HepG2 (cell line): ENCODE data around the gene ATP6V1D. TPM values are rescaled to one million over a fixed set of nuclear protein-coding genes. Genes with fewer than 3 reads are reported as not detected.

Experiments used
- ATAC-seq: fragments of 200-7000 bp; cut with Tn5 transposase; 3 replicates; pipeline ENCODE4 v1.9.1; 2020; ENCODE audit warnings: mild to moderate bottlenecking, moderate library complexity
- BruUV-seq: library from RNA; stranded (reverse); fragments of 400-500 nt; replicated peaks from 2 replicates; lab custom pipeline; 2021; lab: Mats Ljungman, UMichigan
- CTCF ChIA-PET: fragments of 300-600 bp; formaldehyde crosslinking; extraction: SDS; loops from one replicate; lab custom pipeline; 2021; ENCODE audit warnings: low total read pairs, inconsistent platforms, low intra/inter-chr PET ratio; lab: Yijun Ruan, JAX
- POLR2A ChIA-PET: fragments of 350-600 bp; sonication (Branson Sonifier 250); formaldehyde crosslinking; loops from one replicate; lab custom pipeline; 2020; ENCODE audit warnings: antibody characterized with exemption, inconsistent platforms; lab: Yijun Ruan, JAX
- DNase-seq: peaks from one replicate; pipeline ENCODE4 v3.0.0-alpha.2; 2015; ENCODE audit warnings: low spot score
- FAIRE-seq: peaks from 3 replicates; lab custom pipeline; 2011; peaks lifted over from hg19 to GRCh38; lab: Jason Lieb, UNC
- H2AFZ ChIP-seq: one replicate; pipeline ENCODE4 v1.6.1; 2011; ENCODE audit warnings: low read length, inconsistent platforms
- H3K27ac ChIP-seq: fragments of 300-600 bp; 3 replicates; pipeline ENCODE4 v1.8.0; 2011; ENCODE audit warnings: mixed run types, mild to moderate bottlenecking, mixed read lengths, low read length, inconsistent platforms; ENCODE audit not compliant: insufficient read depth; ENCODE audit errors: extremely low read length
- H3K27me3 ChIP-seq, 2 experiments: fragments of 200-600 bp in 1 of 2; 2 replicates in 1 of 2; 3 replicates in 1 of 2; pipeline versions ENCODE4 v1.6.0 to v1.8.0; 2011; ENCODE audit warnings: low read length in 2 of 2, mild to moderate bottlenecking in 2 of 2, moderate library complexity in 2 of 2, inconsistent platforms in 1 of 2; ENCODE audit not compliant: insufficient read depth in 2 of 2, control insufficient read depth in 1 of 2
- H3K36me3 ChIP-seq, 2 experiments: fragments of 200-600 bp in 1 of 2; replicated peaks in 1 of 2; 2 replicates in 1 of 2; 3 replicates in 1 of 2; pipeline versions ENCODE4 v1.5.1 to v1.8.0; 2011; ENCODE audit warnings: low read length in 2 of 2, inconsistent platforms in 1 of 2; ENCODE audit not compliant: insufficient read depth in 2 of 2, control insufficient read depth in 1 of 2
- H3K4me1 ChIP-seq: 2 replicates; pipeline ENCODE4 v1.5.1; 2012; ENCODE audit warnings: low read length, inconsistent platforms; ENCODE audit not compliant: insufficient read depth
- H3K4me2 ChIP-seq: 2 replicates; pipeline ENCODE4 v1.6.0; 2011; ENCODE audit warnings: low read depth, low read length, inconsistent platforms
- H3K4me3 ChIP-seq, 3 experiments: fragments of 200-600 bp in 1 of 3; sonication (generic), shearing (Covaris generic) in 1 of 3; replicated peaks in 1 of 3; 2 replicates each; pipeline ENCODE4 v1.5.1; 2011 to 2016; ENCODE audit warnings: low read length in 3 of 3, inconsistent platforms in 2 of 3, low read depth in 2 of 3, mild to moderate bottlenecking in 2 of 3, control low read depth in 1 of 3, mixed read lengths in 1 of 3; ENCODE audit not compliant: insufficient read depth in 1 of 3
- H3K79me2 ChIP-seq: one replicate; pipeline ENCODE4 v1.6.1; 2011; ENCODE audit warnings: low read length, inconsistent platforms; ENCODE audit not compliant: insufficient read depth
- H3K9ac ChIP-seq: 2 replicates; pipeline ENCODE4 v1.6.0; 2011; ENCODE audit warnings: mild to moderate bottlenecking, low read depth, low read length, inconsistent platforms; ENCODE audit not compliant: insufficient read depth
- H3K9me3 ChIP-seq: 2 replicates; pipeline ENCODE4 v1.5.1; 2012; ENCODE audit warnings: mild to moderate bottlenecking, low read length
- H4K20me1 ChIP-seq: 2 replicates; pipeline ENCODE4 v1.6.0; 2011; ENCODE audit warnings: inconsistent platforms, mild to moderate bottlenecking, low read length, moderate library complexity; ENCODE audit not compliant: insufficient read depth
- AFF4 ChIP-seq: sonication (generic); formaldehyde crosslinking; IDR thresholded peaks from 2 replicates; pipeline ENCODE4 v1.4.0; 2020; ENCODE audit warnings: missing genetic modification reagents
- ARID3A ChIP-seq: IDR thresholded peaks from 2 replicates; pipeline ENCODE4 v1.6.1; 2012; ENCODE audit warnings: low read depth, low read length, improper control_type of control experiment
- ARID5B ChIP-seq: IDR thresholded peaks from 2 replicates; pipeline ENCODE4 v1.4.0; 2020; ENCODE audit warnings: mild to moderate bottlenecking, missing genetic modification reagents
- FOXA1 ChIP-seq, 2 experiments: fragments of 450-650 bp in 1 of 2; sonication (generic) in 1 of 2; formaldehyde crosslinking in 1 of 2; IDR thresholded peaks; 2 replicates each; pipeline versions ENCODE4 v1.4.0 to v1.6.1; 2016 to 2020; ENCODE audit warnings: missing genetic modification reagents in 1 of 2
- FOXA3 ChIP-seq: IDR thresholded peaks from 2 replicates; pipeline ENCODE4 v1.6.1; 2016; ENCODE audit warnings: missing genetic modification reagents, missing compliant biosample characterization
- MTF2 ChIP-seq: sonication (generic); formaldehyde crosslinking; IDR thresholded peaks from 2 replicates; pipeline ENCODE4 v1.5.0; 2020; ENCODE audit warnings: missing genetic modification reagents, borderline replicate concordance
- PHF21A ChIP-seq: sonication (generic); formaldehyde crosslinking; IDR thresholded peaks from 2 replicates; pipeline ENCODE4 v1.5.0; 2020; ENCODE audit warnings: mild to moderate bottlenecking, missing genetic modification reagents
- STAT6 ChIP-seq: sonication (generic); formaldehyde crosslinking; IDR thresholded peaks from 2 replicates; pipeline ENCODE4 v1.4.0; 2020; ENCODE audit warnings: missing genetic modification reagents, mild to moderate bottlenecking, borderline replicate concordance
- ZBTB20 ChIP-seq: sonication (generic); formaldehyde crosslinking; IDR thresholded peaks from 2 replicates; pipeline ENCODE4 v1.8.1; 2023; ENCODE audit warnings: missing genetic modification reagents, low read depth, mild to moderate bottlenecking, borderline replicate concordance
- ZBTB3 ChIP-seq: sonication (generic); formaldehyde crosslinking; IDR thresholded peaks from 2 replicates; pipeline ENCODE4 v1.4.0; 2020; ENCODE audit warnings: low read depth, mild to moderate bottlenecking, moderate library complexity, missing genetic modification reagents, borderline replicate concordance
- ZNF558 ChIP-seq: sonication (generic); formaldehyde crosslinking; IDR thresholded peaks from 2 replicates; pipeline ENCODE4 v1.9.0; 2022; ENCODE audit warnings: mild to moderate bottlenecking, missing genetic modification reagents, borderline replicate concordance
- WGBS: methylation state at CpG from one replicate; pipeline ENCODE4 v1.1.6; 2017; ENCODE audit warnings: low lambda C conversion rate; 5-methylcytosine and 5-hydroxymethylcytosine counted together
- in situ Hi-C: cut with HindIII; loops from 2 replicates; pipeline ENCODE4 v1.10.0; 2017; ENCODE audit warnings: low pct_unique_long_range_greater_than_20kb; ENCODE audit not compliant: extremely low pct_ligation_motif_present
- intact Hi-C: fragments of 100-400 bp; cut with micrococcal nuclease; formaldehyde crosslinking; loops from one replicate; pipeline ENCODE4 v1.10.0; 2022; ENCODE audit not compliant: unreplicated experiment
- polyA plus RNA-seq, 8 experiments: library from polyadenylated mRNA; depleted of rRNA in 3 of 8; stranded (reverse) in 7 of 8; unstranded in 1 of 8; fragments of >200 nt; fragmentation: Illumina TruSeq in 4 of 8; extraction: Trizol in 4 of 8; gene quantifications; 2 replicates each; pipeline versions ENCODE4 v1.2.1 to v1.2.3, GENCODE V29; 2011 to 2016; ENCODE audit warnings: low read depth in 4 of 8, missing spikeins in 1 of 8, mixed read lengths in 1 of 8; ENCODE audit not compliant: insufficient read depth in 1 of 8
- total RNA-seq, 5 experiments: library from RNA; depleted of rRNA; stranded (reverse); fragments of >200 nt; fragmentation: Illumina TruSeq; extraction: Trizol; gene quantifications; 2 replicates each; pipeline ENCODE4 v1.2.3, GENCODE V29; 2016; ENCODE audit warnings: low read depth in 1 of 5

Gene ATP6V1D
- total and polyA plus RNA-seq, 2 of the 13 experiments (the other 11 are each of a cell fraction or from before 2014, with no cell fraction given) = 16.8 to 53.9 TPM

GRCh38 chr14:67313153-67313552, 46.5 kb downstream of the ATP6V1D start:
- BruUV-seq = no TSS peak
- 5% methylated on average over 1 of the region's 1 CpG for WGBS
- peak; percentile 74 for ATAC-seq
- TF ChIP-seq AFF4 (CRISPR knock-in tag) (no peak), ZBTB3 (no peak), ZNF558 (CRISPR knock-in tag) (no peak), FOXA3 (CRISPR knock-in tag) (peak; percentile 51; the same call in 1 of the 2 replicates), ARID5B (peak; percentile 46), PHF21A (CRISPR knock-in tag) (no peak), ZBTB20 (CRISPR knock-in tag) (peak; percentile 73; the same call in 1 of the 2 replicates), MTF2 (CRISPR knock-in tag) (no peak), STAT6 (CRISPR knock-in tag) (no peak), ARID3A (peak; percentile 63; the same call in 1 of the 2 replicates), FOXA1 (IDR thresholded peaks at IDR 0.05) (0 out of 2 replicates have a peak, but pooled peaks have one; percentile 6), FOXA1 (CRISPR knock-in tag; IDR thresholded peaks at IDR 0.05) (peak; percentile 70)

More at GRCh38 chr14:67313153-67313552, 46.5 kb downstream of the ATP6V1D start:
- no peak for FAIRE-seq
- no peak overlapping the region for H3K4me3 ChIP-seq
- H3K27me3 ChIP-seq = no peaks in the 10 kb centered on the region; a peak in 1 of 5 replicates
- ChIA-PET POLR2A (no interaction called here), CTCF (no interaction called here)
- no peaks in the 10 kb centered on the region for H3K9me3 ChIP-seq
- no peaks in the 10 kb centered on the region for H3K79me2 ChIP-seq
- H3K27ac ChIP-seq = no peak overlapping the region
- peaks cover 30% of the 10 kb centered on the region for H3K4me1 ChIP-seq
- H3K9ac ChIP-seq = no peak overlapping the region
- DNase-seq = peak; percentile 52
- in situ Hi-C loops = no loop called here
- no peak overlapping the region for H2AFZ ChIP-seq
- peaks cover 1 to 2% of the 10 kb centered on the region in 2 experiments; a peak in 2 of 5 replicates for H3K36me3 ChIP-seq
- intact Hi-C loops = no loop called here
- H3K4me2 ChIP-seq = no peak overlapping the region
- no peaks in the 10 kb centered on the region for H4K20me1 ChIP-seq
